Erythroblast (primary cell): ENCODE results near the gene ENOX1.

ENCODE experiments used
- GATA1 ChIP-seq: IDR thresholded peaks from 2 replicates; pipeline ENCODE4 v1.6.1; 2011; ENCODE audit warnings: low read depth, mild to moderate bottlenecking, control low read depth, low read length, moderate library complexity
- POLR2A ChIP-seq: IDR thresholded peaks from 2 replicates; pipeline ENCODE4 v1.6.1; 2011; ENCODE audit warnings: mild to moderate bottlenecking, low read length

- TF ChIP-seq POLR2A (no peak), GATA1 (no peak)
Observed at GRCh38 chr13:43760257-43760656, 26.5 kb downstream of the ENOX1 start.
